NCI-H1436 treated with DMSO at 0.1 percent for 48 hours (cell line): ENCODE results near the gene KRT81.
"Not testable (repeated sequence)": the region's sequence is repeated elsewhere in the genome, so short reads cannot be mapped to it uniquely, and the experiment has no call there.

ENCODE experiments used
- DNase-seq: peaks from one replicate; lab custom pipeline; 2025; lab: John Stamatoyannopoulos, UW

Gene KRT81

DNA sequence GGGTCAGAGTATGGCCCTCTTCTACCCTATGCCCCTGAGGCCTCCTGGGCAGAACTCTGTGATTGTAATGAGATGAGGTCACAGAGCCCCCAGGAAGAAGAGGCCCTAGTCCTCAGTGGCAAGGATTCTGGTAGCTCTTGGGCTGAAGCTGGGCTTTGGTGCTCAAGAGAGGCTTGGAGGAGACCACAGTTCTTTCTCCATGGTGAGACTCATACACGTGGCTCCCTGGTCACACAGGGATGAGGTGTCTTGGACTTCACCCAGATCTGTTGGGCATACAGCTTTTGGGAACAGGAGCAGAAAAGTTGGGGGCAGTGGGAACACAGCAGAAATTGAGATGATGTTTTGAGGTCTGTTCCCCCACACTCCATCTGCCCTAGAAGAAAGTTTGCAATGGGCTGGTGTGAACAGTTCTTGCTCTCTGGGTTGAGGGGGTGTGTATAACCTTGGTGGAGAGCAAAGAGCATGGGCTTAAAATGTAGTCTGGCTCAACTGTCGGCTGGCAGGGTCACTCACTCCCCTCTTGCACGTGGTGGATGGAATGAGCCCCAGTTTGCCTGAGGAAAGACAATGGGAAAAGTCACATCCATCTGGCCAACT lies 16.7 kb downstream of the KRT81 start, which contains the start of gene KRT86:
KRT86 (plus strand) TSS at position 125 of the 600 bp plus-strand sequence. CDS start 27,272 bp downstream, outside the sequence.
- DNase-seq, result no peak

DNA sequence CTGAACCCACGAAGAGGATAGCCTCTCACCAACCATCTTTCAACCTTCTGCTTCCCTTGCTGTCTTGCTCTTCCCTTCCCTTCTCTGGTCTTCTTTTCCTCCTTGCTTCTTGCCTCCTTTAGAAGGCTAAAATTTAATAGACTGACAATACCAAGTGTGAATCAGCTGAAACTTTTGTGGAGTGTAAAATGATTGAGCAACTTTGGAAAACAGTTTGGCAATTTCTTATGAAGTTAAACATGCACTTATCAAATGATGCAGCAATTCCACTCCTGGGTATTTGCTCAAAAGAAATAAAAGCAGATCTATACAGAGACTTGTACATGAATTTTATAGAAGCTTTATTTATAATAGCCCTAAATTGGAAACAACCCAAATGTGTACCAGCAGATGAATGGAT lies 20.2 kb downstream of the KRT81 start:
- no peak for DNase-seq

DNA sequence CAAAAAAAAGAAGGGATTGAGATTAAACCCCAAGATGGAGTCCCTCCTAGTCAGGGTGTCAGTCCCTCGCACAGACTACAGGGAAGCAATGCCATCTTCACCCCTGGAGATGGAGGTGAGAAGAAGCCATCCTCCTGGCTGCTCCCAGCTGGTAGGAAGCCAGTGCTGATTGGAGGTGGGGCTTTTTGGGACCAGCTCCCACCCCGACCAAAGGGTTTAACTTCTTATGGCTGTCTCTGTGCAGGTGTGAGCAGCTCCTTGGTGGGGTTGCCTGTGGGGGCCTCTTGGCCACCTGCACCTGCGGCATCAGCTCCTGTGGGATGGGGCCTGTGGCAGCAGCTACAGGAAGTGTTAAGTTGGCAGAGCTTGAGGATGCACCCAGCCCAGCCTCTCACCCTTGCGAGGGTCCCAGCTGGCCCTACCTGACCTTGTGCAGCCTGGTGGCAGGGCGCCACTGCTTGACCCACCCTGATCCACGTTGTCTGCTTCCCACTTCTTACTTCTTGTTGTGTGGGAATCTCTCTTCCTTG lies 20.7 kb downstream of the KRT81 start:
- no peak for DNase-seq

DNA sequence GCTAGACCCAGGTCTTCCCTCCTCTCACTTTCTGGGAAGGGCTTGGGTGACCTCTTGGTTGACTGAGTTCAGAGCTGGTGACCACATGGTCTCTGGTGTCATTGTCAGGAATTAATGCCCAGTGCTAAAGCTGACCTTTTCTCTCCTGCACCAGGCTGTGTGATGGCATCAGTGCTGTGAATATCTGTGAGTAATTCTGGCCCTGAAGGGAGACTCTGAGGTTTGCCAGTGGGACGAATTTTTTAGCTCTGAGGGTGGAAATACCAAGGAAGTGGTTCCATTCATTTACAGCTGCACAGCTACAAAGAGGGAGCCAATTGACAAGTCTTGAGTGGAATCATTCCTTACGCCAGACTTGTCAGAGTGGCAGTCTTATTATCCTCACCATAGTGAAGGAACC lies 23.1 kb downstream of the KRT81 start:
- DNase-seq, result no peak

DNA sequence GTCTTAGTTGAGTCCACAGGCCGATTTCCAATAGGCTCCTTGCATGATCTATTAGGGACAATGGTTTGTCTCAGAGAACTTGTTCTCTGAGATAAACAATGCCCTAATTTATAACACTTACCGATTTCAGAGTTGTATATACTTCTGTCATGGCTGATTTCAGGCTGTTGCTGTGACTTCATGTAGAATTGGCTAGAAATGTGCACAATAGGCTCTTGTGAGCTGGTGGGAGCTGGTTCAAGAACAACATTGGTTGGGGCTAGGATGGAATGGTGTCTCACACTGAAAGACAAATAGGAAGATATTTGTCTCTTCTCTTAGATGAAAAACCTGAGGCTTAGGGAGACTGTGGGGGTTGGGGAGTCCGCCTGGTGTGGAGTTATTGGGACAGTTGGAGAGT lies 23.6 kb downstream of the KRT81 start:
- no peak for DNase-seq

DNA sequence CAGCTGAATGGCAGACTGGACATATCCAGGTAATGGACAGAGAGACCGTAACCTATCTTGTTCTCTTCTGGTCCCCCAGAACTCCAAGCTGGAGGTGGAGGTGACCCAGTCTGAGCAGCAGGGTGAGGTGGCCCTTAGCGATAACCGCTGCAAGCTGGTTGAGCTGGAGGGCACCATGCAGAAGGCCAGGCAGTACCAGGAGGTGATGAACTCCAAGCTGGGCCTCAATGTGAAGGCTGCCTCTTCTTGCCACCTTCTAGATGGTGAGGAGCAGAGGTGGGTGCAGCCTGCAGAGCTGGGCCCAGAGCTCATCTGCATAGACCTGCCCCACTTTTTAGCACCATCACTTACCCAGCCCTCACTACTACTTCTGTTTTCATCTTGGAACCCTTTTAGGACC lies 24.1 kb downstream of the KRT81 start:
- no peak for DNase-seq

DNA sequence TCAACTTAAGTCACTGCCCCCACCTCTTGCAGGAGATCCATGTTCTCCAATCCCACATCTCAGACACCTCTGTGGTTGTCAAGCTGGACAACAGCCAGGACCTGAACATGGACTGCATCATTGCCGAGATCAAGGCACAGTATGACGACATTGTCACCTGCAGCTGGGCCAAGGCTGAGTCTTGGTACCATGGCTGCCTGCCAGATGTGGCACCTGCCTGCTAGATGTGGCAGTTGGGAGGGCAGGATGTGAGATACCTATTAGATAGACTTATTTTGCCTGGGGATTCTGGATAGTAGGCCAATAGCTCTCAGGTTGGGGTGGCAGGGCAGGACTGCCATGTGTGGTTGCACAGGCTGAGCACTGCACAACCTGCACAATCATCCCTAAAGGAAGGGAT lies 24.8 kb downstream of the KRT81 start:
- no peak for DNase-seq

DNA sequence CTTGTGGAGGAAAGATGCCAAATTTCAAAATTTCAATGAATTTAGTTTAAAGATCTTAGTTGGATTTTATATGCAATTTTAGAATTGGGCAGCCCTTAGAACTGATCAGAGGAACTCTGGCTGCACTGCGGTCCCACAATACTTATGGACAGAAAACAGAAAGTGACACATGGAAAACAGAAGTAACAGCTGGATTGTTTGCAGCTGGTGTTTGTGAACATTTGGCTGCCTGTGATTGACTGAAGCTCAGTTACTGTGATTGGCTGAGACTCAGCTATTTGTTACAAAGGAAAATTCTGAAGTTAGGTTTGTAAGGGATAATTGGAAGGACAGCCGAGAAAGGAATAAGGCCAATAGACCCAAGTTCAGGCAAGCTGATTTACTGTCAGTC lies 26.9 kb downstream of the KRT81 start:
- no peak for DNase-seq

DNA sequence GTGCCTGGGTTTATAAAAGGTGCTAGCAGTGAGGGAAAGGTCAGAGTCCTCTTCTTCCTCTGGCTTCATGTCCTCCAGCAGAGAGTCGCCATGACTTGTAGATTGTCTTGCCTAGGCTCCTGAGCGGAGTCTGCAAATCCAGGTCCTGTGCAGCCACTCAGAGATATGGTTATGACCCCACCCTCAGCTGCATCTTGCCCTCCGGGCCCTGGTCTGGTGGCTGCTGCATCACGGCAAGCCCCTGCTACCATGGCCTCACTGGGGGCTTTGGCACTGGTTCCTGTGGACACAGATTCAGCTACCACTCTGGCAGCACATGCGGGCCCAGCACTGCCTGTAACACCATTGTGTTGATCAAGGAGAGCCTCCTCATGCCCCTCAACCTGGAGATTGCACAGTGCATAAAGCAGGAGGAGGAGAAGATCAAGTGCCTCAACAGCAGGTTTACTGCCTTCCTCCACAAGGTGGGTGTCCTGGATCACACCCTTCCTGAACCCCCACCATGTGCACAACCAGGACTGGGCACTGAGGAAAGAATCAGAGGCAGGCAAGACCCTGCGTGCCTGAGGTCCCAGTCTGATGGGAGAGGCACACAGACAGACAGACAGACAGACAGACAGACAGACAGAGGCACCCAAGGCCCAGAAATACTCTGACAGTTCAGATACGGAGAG lies 27.4 kb downstream of the KRT81 start:
- no peak for DNase-seq

DNA sequence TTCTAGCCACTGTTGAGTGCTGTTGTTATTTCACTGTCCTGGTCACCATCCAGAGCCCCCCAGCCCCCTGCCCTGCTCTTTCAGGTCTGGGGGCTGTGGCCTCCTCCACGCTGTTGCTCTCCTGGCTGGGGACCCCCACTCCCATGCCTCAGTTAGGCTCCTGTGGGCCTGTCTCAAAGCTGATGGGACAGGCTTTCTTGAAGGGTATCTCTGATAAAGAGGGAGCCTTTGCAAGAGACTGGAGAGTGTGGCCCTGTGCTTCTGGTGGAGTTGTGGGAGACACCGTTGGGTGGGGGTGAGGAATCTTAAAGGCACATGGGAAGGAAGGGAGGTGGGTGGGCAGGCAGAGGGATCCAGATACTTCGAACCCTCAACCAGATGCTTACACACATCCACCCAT lies 29.0 kb downstream of the KRT81 start:
- DNase-seq, result no peak

DNA sequence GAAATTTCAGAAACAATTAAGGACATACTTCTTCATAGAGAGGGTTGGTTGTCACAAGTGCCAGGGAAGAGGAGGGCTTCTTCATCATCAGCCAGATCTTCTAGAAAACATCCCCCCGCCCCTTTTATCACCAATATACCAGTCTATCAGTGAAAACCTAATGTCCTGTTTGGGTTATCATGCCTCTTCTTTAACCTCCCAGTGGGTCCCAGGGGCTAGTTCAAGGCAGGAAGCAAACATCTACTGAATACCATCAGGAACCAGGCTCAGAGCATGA lies 30.2 kb downstream of the KRT81 start:
- DNase-seq, result no peak

DNA sequence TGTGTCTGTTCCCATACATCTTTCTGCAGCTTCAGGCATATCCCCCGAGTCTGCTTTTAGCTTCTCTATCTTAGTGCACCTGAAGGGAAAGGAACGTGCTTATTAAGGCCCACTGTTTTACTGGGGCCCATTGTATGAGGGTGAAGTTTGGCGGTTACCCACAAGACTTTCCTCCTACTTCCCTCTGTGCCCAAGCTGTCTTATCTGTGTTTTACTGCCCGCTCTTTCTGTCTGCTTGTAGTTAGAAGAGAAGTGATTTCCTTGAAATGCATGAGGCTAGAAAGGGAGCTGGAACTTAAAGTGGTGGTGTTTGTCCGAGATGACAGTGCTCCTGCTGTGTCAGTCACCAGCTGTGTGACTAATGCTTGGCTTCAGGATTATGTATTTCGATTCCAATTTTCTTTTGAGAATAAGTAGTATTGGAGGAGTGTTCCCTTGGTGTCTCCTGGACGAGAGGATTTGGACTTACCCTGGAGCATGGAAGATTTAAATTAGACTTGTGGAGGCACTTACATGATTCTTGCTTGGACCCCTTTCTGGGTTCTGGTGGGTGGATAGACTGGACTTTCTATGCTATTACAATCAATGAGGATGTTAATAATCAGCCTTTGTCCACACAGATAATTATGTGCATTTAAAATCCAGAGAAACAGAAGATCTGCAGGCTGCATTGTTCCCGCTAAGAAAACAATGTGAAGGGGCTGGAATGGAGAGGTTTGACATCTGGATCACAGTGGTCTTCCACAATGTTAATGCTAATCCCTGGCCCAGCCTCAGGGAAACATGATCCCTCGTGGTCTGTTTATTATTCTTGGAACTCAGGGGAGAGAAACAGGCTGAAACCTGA lies 30.8 kb downstream of the KRT81 start:
- no peak for DNase-seq

DNA sequence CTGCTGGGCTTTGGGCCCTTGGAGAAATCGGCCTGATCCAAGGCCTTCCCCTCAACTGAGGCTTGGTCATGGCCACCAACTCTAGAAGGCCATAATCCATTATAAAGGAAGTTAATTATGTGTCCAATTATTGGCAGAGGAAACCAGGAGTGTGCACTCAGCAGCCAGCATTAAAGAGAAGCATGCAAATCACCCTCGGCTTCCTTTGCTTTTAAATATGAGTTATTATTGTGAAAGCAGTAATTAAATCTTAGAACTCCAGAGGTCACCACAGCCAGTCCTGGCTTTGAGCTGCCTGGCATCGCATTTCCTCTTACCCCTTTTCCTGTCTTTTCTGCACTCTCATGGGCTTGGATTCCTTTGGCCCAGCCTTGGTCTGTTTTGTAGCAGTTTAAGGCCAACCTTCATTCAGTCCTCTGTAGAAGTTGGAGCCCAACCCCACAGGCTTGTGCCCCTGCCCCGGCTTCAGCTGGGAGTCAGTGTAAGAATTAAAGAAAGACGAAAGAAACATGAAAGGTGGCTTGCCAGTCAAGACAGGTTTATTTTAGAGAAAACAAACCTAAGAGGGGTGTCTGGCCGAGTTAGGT lies 31.6 kb downstream of the KRT81 start:
- no peak for DNase-seq

DNA sequence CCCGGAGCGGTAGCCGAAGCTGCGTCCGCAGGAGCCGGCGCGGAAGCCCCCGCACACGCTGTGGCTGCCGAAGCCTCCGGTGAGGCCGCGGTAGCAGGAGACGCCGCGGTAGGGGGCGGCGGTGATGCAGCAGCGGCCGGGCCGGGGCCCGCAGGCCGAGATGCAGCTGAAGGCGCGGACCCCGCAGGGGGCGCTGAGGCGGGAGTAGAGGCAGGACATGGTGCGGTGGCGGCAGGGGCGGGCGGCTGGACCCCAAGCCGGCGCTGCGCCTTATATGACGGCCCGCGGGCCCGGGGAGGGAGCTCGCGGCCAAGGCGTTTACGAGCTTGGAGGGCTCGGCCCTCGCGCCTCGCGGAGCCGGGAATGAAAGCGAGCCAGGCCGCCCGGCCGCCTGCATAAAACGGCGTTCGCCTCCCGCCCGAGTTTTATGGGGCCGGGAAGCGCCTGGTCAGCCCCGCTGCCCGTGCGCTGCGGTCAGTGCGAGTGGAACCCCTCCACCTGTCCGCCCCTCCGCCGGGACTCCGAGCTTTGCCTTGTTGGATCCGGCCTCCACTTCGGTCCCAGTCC lies 32.9 kb downstream of the KRT81 start:
- DNase-seq, result no peak

DNA sequence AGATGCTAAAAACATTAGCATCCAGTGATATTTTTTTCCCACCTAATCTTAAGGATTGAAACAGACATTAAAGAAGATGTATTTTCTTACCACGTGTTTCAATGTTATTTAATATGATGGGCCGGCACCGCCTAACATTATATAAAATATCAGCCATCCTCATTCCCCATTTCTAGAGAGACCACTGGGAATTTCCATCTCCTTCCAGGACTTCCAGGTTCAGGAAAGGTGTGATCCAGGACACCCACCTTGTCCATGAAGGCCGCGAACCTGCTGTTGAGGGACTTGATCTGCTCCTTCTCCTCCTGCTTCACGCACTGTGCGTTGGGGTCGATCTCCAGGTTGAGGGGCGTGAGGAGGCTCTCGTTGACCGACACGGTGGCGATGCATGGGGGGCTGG lies 33.4 kb downstream of the KRT81 start:
- not testable (repeated sequence) for DNase-seq

DNA sequence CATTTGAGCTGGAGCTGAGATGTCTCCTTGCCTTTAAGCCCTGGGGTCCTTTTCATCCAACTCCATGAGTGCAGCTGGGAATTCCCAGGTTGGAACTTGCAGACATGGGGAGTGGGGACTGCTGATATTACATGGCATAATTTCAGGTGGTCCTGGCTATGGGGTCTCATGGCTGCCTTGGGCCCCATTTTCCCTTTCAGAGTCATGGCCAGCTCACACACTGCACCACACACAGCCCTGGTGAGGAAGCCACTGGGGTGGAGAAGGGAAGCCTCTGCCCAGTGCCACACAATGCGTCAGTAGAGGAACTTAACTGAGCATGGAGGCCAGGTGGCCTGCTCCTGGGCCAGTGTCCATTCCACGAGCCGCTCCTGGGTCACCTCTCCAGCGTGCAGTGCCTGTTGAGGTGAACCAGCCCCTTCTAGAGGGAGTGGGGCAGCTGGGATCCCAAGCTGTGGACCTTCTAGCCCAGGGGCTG lies 34.2 kb downstream of the KRT81 start:
- no peak for DNase-seq

DNA sequence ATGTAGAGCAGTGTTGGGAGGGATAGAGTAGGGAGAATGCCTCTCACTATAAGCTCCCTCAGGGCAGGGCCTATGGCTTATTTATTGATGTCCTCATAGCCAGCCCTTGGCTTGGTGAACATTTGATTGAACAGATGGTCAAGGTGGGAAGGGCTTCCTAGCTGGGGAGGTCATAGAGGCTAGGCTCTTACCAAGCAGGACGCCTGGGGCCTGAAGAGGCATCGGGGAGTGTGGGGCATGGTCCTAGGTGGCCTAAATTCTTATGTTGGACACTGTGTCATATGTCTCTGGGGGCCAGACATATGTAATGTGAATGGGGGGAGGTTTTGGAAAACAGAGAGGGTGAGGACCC lies 34.8 kb downstream of the KRT81 start:
- DNase-seq, result no peak

DNA sequence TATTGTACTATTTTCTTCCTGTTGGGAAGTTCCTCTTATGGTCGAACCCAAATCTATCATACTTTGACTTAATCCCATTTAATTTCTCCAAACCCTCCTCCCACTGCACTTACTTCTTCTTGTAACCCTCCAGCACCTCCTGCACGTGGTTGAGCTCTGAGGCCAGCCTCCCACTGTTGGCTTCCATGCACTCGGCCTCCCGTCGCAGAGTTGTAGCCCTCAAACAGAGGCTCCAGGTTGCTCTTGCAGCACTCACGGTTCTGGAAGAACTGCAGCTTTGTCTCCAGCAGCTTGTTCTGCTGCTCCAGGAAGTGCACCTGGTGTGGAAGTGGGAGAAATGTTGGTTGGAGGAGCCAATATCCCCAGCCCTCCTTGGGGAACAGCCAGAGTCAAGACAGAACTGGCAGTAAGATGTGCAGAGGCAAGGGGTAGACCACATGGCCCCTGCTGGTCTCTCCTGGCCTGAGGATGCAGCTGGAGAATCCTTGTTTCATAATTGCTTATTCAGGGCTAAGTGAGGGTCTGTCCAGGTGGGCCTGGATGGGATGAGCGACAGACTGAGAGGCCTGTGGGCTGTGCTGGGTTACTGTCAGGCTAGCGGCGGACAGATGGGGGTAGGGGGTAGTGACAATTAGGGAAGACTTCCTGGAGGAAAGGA lies 35.3 kb downstream of the KRT81 start:
- DNase-seq, result no peak

DNA sequence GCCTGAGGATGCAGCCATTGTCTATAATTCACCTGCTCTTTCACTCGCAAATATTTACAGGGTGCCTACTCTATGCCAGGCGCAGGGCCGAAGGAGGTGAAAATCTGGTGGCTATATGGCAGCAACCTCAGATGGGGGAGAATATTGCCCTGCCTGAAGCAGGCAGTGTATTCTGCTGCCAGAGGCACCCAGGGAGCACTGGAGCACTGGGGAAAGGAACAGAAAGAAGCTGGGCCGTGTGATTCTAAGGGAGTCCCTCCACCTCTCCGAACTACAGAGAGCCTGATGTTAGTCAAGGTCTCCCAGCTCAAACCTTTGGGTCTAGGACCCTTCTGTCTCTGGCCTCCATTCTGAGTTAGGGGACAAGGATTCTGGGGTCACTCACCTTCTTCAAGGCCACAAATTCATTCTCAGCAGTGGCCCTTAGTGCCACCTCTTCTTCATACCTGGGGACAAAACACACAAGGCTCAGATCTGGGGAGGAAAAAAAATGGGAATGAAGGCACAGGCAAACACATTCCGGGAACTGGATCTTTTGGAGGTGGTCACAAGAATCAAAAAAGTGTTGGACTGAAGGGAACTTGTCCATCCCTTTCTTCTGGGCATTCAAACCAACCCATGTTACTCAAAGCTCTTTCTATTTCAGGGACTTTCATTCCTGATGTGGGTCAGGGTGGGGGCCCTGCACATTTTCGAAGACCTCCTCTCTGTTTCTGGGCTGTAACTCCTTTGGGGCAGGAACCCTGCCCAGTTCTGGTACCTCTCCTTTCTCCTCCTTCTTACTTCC lies 36.2 kb downstream of the KRT81 start:
- no peak for DNase-seq

DNA sequence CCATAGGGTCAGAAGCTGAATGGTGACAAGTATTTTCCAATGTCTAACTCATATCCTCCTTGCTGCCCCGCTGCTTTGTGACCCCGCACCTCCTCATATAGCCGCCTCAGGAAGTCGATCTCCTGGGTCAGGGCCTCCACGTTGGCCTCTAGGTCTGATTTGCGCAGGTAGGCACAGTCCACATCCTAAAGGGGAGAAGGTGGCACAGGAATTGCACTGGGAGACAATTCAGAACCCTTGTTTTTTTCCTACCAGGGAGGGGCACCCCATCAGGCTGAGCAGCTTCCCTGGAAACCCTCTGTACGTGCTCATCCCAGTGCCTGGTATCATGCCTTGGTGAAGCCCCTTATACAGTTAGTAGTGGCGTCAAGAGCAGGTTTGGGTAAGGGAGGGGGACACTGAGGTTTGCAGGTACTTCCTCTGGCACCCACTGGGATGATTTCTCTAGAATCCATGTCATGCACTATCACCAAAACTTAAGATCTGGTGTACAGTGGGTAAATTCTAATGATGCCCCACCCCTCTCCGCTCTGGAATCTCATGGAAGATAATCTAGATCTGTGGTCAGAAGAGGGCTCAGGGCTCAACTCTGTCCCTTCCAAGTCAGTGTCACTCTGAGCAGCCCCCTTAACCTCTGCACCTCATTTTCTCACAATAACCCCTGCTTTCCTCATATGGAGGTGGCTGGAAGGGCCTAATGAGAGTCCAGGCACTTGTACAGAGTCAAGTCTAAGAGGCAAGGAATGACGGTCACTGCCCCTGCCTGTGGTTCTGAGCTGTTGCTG lies 37.0 kb downstream of the KRT81 start:
- DNase-seq, result no peak
